ENCODE data around the gene DISP3.

DNA sequence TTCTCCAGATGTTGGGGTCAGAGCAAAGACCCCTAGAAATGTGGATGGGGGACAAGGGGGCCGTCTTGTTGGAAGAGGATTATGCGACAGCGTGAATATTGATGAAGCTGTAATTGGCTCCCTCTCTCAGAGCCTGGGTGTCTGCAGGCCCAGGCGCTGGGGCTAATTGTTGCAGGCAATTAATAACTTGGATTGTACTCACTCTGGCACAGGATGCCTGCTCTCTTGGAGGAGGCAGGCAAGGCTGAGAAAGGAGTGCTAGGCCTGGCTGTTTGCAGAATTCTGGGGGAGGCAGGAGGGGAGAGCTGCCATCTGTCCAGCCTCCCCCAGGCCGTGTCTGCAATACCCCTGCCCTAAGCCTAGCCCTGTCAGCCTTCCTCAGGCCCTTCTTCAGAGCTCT is 4.1 kb upstream of the DISP3 start:
- TF ChIP-seq, protein P1, sequence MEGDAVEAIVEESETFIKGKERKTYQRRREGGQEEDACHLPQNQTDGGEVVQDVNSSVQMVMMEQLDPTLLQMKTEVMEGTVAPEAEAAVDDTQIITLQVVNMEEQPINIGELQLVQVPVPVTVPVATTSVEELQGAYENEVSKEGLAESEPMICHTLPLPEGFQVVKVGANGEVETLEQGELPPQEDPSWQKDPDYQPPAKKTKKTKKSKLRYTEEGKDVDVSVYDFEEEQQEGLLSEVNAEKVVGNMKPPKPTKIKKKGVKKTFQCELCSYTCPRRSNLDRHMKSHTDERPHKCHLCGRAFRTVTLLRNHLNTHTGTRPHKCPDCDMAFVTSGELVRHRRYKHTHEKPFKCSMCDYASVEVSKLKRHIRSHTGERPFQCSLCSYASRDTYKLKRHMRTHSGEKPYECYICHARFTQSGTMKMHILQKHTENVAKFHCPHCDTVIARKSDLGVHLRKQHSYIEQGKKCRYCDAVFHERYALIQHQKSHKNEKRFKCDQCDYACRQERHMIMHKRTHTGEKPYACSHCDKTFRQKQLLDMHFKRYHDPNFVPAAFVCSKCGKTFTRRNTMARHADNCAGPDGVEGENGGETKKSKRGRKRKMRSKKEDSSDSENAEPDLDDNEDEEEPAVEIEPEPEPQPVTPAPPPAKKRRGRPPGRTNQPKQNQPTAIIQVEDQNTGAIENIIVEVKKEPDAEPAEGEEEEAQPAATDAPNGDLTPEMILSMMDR (IDR thresholded peaks at IDR 0.05): no peak
- no peak for TF ChIP-seq SIN3A (IDR thresholded peaks at IDR 0.05; ENCODE audit: borderline replicate concordance, insufficient read depth, low read depth, low read length)
